Fibroblast of lung (primary cell): Measurements from ENCODE around the gene TBL1Y.

Experiments
- CTCF ChIP-seq, 2 donors: IDR thresholded peaks in 1 of 2; conservative IDR thresholded peaks in 1 of 2; 1 replicate in 1 of 2; 2 replicates in 1 of 2; pipeline ENCODE4 v1.5.1; 2011 to 2012; ENCODE audit warnings: low read length in 2 of 2, control low read depth in 1 of 2, inconsistent platforms in 1 of 2, low read depth in 1 of 2, mild to moderate bottlenecking in 1 of 2
- EZH2 ChIP-seq: IDR thresholded peaks from 2 replicates; pipeline ENCODE4 v1.5.1; 2012; ENCODE audit warnings: low read length, control low read depth, mild to moderate bottlenecking; ENCODE audit errors: missing control alignments

GRCh38 chrY:6947695-6948094, 37.2 kb downstream of the TBL1Y start:
- TF ChIP-seq CTCF (conservative IDR thresholded peaks at IDR 0.05 in 1 of 2, IDR thresholded peaks at IDR 0.05 in 1 of 2; ENCODE audit: low read depth in 1 of 2, low read length in 2 of 2) (no peak), EZH2 (no peak)
